ENCODE data around the gene RGS12.

RGS12 gene

GRCh38 chr4:3291969-3292570, 751 bp upstream of the RGS12 start:
- CTCF ChIA-PET = interaction anchor here (0.7 kb wide), 1 partner anchor 26 kb away, joined by 3 read pairs; no protein-coding TSS in a partner anchor
- peak; percentile 53 for DNase-seq (ENCODE audit: extremely low spot score)
- TF ChIP-seq ELF4 (IDR thresholded peaks at IDR 0.05) (no peak), FOXK2 (IDR thresholded peaks at IDR 0.05) (no peak), FOXA1 (IDR thresholded peaks at IDR 0.05) (no peak), L3MBTL2 (conservative IDR thresholded peaks at IDR 0.05) (peak; percentile 51)
- POLR2A ChIA-PET = interaction anchor here (1.8 to 1.9 kb wide), 2 partner anchors 12 to 15 kb away, joined by 5 to 6 read pairs; no protein-coding TSS in a partner anchor

- POLR2A ChIA-PET = no interaction called here
- DNase-seq (ENCODE audit: extremely low spot score) = peak; percentile 27
- TF ChIP-seq FOXK2 (IDR thresholded peaks at IDR 0.05) (no peak), L3MBTL2 (conservative IDR thresholded peaks at IDR 0.05) (no peak), BHLHE40 (IDR thresholded peaks at IDR 0.05; ENCODE audit: borderline replicate concordance) (no peak), FOXM1 (IDR thresholded peaks at IDR 0.05; ENCODE audit: borderline replicate concordance) (no peak), NFRKB (IDR thresholded peaks at IDR 0.05) (no peak), SUZ12 (IDR thresholded peaks at IDR 0.05) (no peak), SP1 (IDR thresholded peaks at IDR 0.05) (no peak), LEF1 (IDR thresholded peaks at IDR 0.05; ENCODE audit: borderline replicate concordance) (no peak), ARNT (IDR thresholded peaks at IDR 0.05) (no peak), ZNF384 (IDR thresholded peaks at IDR 0.05) (no peak), TARDBP (IDR thresholded peaks at IDR 0.05) (no peak), HDGF (IDR thresholded peaks at IDR 0.05; ENCODE audit: borderline replicate concordance) (no peak), FOXA1 (IDR thresholded peaks at IDR 0.05) (no peak)
- CTCF ChIA-PET = no interaction called here
Measured at GRCh38 chr4:3293401-3294391, 875 bp downstream of the RGS12 start.

- ChIA-PET CTCF (no interaction called here), POLR2A (no interaction called here)
- TF ChIP-seq SUZ12 (IDR thresholded peaks at IDR 0.05) = no peak
- no peak for TF ChIP-seq LEF1 (IDR thresholded peaks at IDR 0.05; ENCODE audit: borderline replicate concordance)
- no peak for TF ChIP-seq CTBP1 (IDR thresholded peaks at IDR 0.05; ENCODE audit: borderline replicate concordance)
- TF ChIP-seq HDGF (IDR thresholded peaks at IDR 0.05; ENCODE audit: borderline replicate concordance) = no peak
- TF ChIP-seq ARNT (IDR thresholded peaks at IDR 0.05) = no peak
- TF ChIP-seq ELF4 (IDR thresholded peaks at IDR 0.05) = no peak
- TF ChIP-seq FOXK2 (IDR thresholded peaks at IDR 0.05) = no peak
- TF ChIP-seq, protein P1, sequence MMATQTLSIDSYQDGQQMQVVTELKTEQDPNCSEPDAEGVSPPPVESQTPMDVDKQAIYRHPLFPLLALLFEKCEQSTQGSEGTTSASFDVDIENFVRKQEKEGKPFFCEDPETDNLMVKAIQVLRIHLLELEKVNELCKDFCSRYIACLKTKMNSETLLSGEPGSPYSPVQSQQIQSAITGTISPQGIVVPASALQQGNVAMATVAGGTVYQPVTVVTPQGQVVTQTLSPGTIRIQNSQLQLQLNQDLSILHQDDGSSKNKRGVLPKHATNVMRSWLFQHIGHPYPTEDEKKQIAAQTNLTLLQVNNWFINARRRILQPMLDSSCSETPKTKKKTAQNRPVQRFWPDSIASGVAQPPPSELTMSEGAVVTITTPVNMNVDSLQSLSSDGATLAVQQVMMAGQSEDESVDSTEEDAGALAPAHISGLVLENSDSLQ (IDR thresholded peaks at IDR 0.05) = no peak
- TF ChIP-seq ZNF384 (IDR thresholded peaks at IDR 0.05) = no peak
- no peak for TF ChIP-seq NFRKB (IDR thresholded peaks at IDR 0.05)
- no peak for TF ChIP-seq SP1 (IDR thresholded peaks at IDR 0.05)
- TF ChIP-seq BHLHE40 (IDR thresholded peaks at IDR 0.05; ENCODE audit: borderline replicate concordance) = no peak
- TF ChIP-seq FOXM1 (IDR thresholded peaks at IDR 0.05; ENCODE audit: borderline replicate concordance) = no peak
- no peak for TF ChIP-seq FOXA1 (IDR thresholded peaks at IDR 0.05)
- no peak for TF ChIP-seq TARDBP (IDR thresholded peaks at IDR 0.05)
- no peak for TF ChIP-seq L3MBTL2 (conservative IDR thresholded peaks at IDR 0.05)
- DNase-seq (ENCODE audit: extremely low spot score) = no peak
Measured at GRCh38 chr4:3294401-3295241, 1.8 kb downstream of the RGS12 start.

- POLR2A ChIA-PET = no interaction called here
- TF ChIP-seq FOXK2 (IDR thresholded peaks at IDR 0.05) (no peak), ZNF384 (IDR thresholded peaks at IDR 0.05) (no peak), HDGF (IDR thresholded peaks at IDR 0.05; ENCODE audit: borderline replicate concordance) (no peak), TARDBP (IDR thresholded peaks at IDR 0.05) (no peak), FOXA1 (IDR thresholded peaks at IDR 0.05) (no peak), L3MBTL2 (conservative IDR thresholded peaks at IDR 0.05) (no peak), BHLHE40 (IDR thresholded peaks at IDR 0.05; ENCODE audit: borderline replicate concordance) (no peak), CTBP1 (IDR thresholded peaks at IDR 0.05; ENCODE audit: borderline replicate concordance) (no peak), ARNT (IDR thresholded peaks at IDR 0.05) (no peak), SUZ12 (IDR thresholded peaks at IDR 0.05) (no peak), FOXM1 (IDR thresholded peaks at IDR 0.05; ENCODE audit: borderline replicate concordance) (no peak), LEF1 (IDR thresholded peaks at IDR 0.05; ENCODE audit: borderline replicate concordance) (no peak), ELF4 (IDR thresholded peaks at IDR 0.05) (no peak), SP1 (IDR thresholded peaks at IDR 0.05) (no peak), NFRKB (IDR thresholded peaks at IDR 0.05) (no peak)
- TF ChIP-seq, protein P1 (IDR thresholded peaks at IDR 0.05) = no peak
- no peak for DNase-seq (ENCODE audit: extremely low spot score)
- CTCF ChIA-PET = no interaction called here
Measured at GRCh38 chr4:3295837-3296624, 3.2 kb downstream of the RGS12 start.

DNA sequence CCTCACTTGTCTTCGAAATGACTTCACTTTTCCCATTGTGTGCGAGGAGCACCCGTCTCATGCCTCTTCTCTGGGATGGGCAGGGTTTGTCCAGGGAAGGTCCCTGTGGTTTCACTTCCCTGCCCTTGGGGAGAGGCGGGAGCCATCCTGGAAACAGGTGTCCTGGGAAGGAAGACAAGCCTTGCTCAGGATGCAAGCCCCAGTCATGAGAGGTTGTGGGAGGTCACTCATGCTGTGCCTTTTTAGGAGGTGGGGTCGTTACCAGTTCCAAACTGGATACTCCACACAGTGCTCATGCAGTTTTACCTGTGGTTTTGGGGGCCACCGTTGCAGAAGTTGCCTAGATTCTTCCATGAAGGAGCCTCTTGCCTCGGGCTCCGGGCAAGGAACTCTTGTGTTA, 3.8 kb downstream of the RGS12 start:
- no peak for TF ChIP-seq BHLHE40 (IDR thresholded peaks at IDR 0.05; ENCODE audit: borderline replicate concordance)
- TF ChIP-seq FOXA1 (IDR thresholded peaks at IDR 0.05) = no peak
- no peak for TF ChIP-seq LEF1 (IDR thresholded peaks at IDR 0.05; ENCODE audit: borderline replicate concordance)
- no peak for TF ChIP-seq ARNT (IDR thresholded peaks at IDR 0.05)
- TF ChIP-seq ELF4 (IDR thresholded peaks at IDR 0.05) = no peak
- no peak for TF ChIP-seq HDGF (IDR thresholded peaks at IDR 0.05; ENCODE audit: borderline replicate concordance)
- TF ChIP-seq TARDBP (IDR thresholded peaks at IDR 0.05) = no peak
- no peak for TF ChIP-seq FOXM1 (IDR thresholded peaks at IDR 0.05; ENCODE audit: borderline replicate concordance)
- TF ChIP-seq, protein P1 (IDR thresholded peaks at IDR 0.05) = no peak
- no peak for TF ChIP-seq CTBP1 (IDR thresholded peaks at IDR 0.05; ENCODE audit: borderline replicate concordance)
- TF ChIP-seq NFRKB (IDR thresholded peaks at IDR 0.05) = no peak
- no peak for TF ChIP-seq FOXK2 (IDR thresholded peaks at IDR 0.05)
- no peak for TF ChIP-seq L3MBTL2 (conservative IDR thresholded peaks at IDR 0.05)
- no peak for TF ChIP-seq SUZ12 (IDR thresholded peaks at IDR 0.05)
- TF ChIP-seq ZNF384 (IDR thresholded peaks at IDR 0.05) = no peak
- CTCF ChIA-PET = no interaction called here

More for the DNA sequence above, 3.8 kb downstream of the RGS12 start:
- POLR2A ChIA-PET = no interaction called here
- no peak for DNase-seq (ENCODE audit: extremely low spot score)
